T-helper 2 cell (primary cell): ENCODE results near the gene LAMA3.

ENCODE experiments used
- DNase-seq, 5 experiments: peaks; one replicate each; pipeline versions ENCODE4 v3.0.0 to v3.0.0-alpha.2; 2012 to 2022

LAMA3 gene

DNA sequence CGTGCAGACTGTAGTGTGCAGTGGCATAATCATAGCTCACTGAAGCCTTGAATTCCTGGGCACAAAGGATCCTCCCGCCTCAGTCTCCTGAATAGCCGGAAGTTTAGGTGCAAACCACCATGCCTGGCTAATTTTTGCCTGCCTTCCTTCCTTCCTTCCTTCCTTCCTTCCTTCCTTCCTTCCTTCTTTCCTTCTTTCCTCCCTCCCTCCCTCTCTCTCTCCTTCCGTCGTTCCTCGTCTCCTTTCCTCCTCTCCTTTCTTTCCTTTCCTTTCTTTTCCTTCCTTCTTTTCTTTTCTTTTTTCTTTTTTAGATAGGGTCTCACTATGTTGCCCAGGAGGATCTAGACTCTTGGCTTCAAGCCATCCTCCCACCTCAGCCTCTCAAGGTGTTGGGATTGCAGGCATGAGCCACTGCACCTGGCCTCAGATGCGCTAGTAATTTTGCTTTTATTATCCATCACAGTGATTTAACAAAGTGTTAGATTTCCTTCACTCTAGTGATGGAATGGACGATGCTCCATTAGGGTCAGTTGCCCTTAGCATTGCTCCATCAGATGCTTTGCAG lies 20.0 kb upstream of the LAMA3 start:
- DNase-seq: no peak

DNA sequence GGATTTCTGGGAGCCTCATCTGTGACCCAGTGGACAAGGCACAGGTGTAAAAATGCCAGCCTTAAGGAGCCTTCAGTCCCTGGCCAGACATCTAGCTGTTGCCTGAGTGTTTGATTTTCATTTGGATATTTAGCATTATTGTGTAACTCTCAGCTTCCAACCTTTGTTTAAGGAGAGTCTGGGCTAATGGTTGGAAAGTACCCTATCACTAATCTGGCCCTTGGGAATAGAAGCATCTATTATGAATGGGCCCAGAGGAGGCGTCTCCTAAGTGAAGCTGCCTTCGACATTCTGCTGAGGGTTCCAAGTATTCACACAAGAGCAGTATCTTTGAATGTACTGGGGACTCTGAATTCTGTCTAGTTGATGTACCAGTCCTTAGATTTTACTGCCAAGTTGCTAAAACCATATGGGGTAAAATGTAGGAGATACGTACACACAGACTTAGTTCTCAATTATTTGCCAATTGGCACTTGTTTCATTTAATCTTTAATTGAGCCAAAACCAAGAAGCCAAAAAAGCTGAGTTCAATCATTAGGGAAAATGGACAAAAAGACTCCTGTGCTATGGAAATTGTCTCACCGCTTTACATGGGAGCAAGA lies 19.3 kb upstream of the LAMA3 start:
- DNase-seq: no peak

DNA sequence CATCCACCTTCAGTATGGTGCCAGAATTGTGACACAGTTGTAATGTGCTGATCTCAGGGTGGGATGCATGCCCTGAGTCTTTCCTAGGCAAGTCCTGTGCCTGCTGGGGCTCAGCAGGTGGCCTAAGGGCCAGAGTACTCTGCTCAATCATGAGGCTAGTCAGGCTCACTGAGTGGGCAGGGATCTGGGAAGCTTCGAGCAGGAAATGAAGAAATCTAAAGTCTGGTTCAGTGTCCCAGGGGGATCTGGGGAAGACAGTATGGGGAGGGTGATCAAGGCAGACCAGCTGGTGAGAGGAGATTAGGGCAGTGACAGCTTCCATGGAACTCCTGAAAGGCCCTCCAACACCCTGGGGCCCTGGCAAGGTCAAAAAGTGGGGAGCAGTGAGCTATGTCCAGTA lies 17.7 kb upstream of the LAMA3 start:
- no peak for DNase-seq

DNA sequence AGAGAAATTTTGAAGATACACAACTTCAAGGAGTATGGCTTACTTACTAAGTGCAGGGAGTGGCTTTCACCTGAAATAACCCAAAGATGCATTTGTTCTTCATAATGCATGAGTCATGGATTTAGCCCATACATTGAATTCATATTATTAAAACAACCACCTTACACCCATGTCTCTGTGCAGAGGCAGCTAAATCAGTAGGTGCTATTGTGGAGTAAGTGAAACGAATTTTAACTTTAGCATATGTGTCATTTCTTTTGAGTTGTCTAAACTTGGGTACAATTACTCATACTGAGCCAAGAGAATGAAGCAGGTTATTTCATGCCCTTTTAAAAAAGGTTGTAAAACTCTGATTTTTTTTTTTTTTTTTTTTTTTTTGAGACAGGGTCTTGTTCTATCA lies 15.5 kb upstream of the LAMA3 start:
- no peak for DNase-seq

DNA sequence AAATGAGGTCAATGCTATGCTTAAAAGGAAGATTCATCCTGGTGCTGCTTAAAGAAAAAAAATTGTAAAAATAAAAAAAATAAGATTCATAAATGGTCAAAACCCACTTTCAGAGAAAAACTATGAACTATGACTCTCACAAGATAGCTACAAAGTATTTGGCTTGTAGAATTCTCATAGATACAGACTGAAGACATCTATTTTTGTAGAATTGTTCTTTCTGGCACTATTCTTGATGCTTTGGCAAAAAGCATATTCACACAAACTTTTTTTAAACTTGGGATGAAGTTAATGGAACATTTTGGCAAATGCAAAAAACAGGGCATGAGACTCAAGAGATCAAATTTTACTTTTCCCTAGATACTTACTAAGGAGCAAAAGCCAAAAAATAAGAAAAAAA lies 14.0 kb upstream of the LAMA3 start:
- DNase-seq: no peak

DNA sequence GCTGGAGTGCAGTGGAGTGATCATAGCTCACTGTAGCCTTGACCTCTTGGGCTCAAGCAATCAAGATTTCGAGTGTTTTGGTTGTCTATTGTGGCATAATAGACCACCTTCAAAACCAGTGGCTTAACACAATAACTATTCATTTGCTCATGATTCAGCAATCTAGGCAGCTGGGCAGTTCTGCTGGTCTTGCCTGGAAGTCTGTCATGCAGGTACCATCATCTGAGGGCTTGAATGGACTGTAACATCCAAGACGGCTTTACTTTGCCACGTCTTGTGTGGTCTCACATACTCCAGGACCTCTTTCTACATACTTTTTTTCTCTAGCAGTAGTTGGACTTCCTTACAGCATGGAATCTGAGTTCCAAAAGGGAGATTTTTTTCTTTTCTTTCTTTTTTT lies 13.4 kb upstream of the LAMA3 start:
- no peak for DNase-seq

DNA sequence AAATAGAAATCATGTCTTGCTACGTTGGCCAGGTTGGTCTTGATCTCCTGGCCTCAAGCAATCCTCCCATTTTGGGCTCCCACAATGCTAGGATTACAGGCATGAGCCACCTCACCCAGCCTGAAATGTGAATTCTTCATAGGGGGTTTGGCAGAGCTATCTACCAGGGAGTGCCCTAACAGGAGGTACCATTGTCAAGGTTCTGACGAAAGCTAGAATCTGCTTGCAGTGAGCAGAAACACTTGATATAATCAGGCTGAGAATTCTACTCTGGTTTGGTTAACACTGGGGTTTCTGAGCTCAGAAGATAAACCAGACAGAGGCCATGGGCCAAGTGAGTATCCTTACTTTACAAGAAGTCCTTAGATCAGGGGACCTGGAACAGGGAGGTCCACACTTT lies 7.2 kb upstream of the LAMA3 start:
- DNase-seq: no peak

DNA sequence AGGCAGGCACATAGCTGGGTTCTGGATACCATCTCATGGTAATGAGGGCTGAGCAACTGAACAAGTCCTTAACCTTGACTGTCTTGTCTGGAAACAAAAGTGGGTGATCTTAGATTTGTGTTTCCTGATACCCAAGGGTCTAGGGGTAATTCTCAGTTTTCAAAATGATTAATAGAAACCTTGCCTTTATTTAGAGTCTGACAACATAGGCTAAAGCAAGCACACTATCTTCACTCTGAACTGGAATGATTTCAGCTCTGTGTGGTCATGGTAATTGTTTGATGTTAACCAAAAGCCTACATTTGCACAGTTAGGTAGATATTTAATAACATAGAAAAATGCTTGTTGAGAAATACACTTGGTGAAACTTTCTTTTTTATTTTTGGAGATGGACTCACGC lies 6.8 kb upstream of the LAMA3 start:
- DNase-seq: no peak

DNA sequence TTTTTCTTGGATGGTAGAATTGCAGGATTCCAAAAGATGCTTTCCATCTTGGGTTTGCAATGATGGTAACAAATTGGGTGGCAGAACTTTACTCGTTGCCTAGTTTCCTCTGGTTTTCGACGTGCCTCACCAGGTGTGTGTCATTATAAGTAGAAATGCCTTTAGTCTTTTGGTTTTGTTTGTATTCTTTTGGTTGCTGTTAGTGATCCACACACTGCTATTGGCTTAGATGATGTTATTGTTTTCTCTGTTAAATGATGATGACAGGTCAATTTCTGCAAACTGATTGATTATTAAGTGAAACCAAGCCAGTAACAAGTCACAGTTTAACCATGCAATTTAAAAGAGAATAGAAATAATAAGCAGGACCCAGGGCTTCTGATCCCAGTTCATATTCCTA lies 6.1 kb upstream of the LAMA3 start:
- no peak for DNase-seq

DNA sequence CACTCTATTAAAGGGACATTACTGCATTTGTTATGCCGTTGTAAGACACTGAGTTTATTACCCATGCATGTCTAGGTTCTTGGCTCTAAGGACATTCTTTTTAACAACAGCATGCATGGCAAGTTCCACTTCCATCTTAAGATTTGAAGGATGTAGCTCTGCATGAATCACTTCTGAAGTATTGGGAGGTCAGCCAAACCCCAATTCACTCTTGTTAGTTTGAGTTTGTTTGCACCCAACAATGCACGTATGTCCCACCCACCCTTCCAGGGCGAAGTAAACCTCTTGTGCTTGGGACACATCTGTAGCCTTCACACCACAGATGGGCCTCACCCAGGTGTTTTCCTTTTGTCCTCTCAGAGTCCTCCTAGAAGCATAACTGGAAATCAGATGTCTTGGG lies 5.6 kb upstream of the LAMA3 start:
- DNase-seq: no peak

DNA sequence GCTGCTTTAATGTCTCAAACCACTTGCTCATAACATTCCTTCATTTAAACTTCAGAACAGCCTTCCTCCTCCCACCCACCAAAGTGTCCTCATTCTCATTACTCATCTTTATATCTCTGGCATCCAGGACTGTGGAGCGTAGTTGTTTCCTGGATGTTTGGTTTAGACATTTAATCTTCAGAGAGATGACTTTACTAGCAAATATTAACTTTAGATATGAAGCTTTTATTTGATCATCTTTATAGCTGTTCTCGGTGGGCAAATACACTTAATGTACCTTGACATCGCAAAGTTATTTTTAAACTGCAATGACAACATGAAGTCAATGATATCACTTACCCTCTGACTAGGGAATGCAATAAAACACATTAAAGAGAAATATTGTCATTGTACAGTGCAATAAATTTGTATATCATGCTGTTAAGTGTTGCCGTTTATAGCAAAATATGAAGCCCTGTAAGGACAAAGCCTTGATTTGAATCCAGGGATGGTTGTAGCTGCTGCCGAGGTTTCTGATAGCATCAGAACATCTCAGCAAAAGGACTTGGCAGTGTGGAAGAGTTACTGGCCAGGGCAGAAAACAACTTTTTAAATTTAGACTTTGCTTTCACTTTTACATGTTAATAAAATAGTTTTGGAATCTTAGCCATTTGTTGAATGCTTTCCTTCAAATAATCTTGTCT lies 4.6 kb upstream of the LAMA3 start:
- DNase-seq: no peak

DNA sequence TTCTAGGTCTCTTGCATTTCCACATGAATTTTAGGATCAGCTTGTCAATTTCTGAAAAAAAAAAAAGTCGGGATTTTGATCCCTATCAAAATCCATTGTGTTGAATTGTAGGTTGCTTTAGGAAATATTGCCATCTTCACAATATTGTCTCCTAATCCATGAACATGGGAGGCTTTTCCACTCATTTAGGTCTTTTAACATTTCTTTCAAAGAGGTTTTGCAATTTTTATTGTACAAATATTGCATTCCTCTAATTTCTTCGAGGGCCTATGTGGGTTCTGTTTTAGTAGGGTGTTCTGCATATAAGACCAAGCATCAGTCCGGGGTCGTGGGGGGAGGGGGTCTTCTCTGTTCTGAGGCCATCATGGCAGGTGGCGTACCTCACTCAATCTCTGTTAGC lies 725 bp upstream of the LAMA3 start:
- no peak for DNase-seq

DNA sequence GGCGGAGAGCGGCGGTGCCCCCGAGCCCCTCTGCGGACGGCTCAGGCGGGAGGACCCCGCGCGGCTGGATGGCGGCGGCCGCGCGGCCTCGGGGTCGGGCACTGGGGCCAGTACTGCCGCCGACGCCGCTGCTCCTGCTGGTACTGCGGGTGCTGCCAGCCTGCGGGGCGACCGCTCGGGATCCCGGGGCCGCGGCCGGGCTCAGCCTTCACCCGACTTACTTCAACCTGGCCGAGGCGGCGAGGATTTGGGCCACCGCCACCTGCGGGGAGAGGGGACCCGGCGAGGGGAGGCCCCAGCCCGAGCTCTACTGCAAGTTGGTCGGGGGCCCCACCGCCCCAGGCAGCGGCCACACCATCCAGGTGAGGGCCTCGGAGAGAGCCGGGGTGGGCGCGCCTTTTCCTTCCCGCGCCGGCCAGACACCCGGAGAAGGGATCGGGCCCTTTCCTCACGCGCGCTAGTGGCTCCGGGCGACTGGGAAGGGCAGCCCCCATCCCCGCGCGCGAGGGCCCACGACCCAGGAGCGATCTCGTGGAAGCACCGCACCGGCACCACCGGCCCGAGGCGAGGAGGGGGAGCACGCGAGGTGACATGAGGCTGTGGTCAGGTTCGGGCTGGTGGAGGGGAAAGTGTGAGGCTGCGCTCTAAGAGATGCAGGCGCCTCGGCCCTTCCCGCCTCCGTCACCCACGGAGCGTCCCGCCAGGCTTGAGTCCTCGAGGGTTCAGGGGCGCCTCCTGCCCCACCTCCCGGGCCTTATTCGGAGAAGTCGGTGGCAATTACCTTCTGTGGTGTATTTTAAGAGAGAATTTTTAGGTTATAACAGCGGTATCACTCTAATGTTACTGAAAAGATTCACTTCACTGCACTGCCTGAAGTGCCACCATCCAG lies 607 bp downstream of the LAMA3 start:
- peak in 1 of 5 experiments; percentile 6 for DNase-seq

DNA sequence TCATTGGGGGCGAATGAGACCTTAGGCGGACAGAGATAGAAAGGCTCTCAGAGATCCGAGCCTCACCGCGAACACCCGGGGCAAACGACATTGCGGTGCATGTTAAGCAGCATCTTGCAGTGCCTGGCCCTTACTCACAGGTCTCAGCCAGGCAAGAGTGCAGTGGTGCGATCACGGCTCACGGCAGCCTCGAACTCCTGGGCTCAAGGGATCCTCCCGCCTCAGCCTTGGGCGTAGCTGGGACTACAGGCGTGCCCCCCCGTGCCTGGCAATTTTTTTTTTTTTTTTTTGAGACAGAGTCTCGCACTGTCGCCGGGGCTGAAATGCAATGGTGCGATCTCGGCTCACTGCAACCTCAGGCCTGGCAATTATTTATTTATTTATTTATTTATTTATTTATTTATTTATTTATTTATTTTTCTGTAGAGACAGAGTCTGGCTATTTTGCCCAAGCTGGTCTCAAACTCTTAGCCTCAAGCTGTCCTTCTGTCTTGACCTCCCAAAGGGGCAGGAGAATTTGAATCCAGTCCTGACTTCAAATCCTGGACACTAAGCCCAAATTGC lies 1.3 kb downstream of the LAMA3 start:
- DNase-seq: no peak

DNA sequence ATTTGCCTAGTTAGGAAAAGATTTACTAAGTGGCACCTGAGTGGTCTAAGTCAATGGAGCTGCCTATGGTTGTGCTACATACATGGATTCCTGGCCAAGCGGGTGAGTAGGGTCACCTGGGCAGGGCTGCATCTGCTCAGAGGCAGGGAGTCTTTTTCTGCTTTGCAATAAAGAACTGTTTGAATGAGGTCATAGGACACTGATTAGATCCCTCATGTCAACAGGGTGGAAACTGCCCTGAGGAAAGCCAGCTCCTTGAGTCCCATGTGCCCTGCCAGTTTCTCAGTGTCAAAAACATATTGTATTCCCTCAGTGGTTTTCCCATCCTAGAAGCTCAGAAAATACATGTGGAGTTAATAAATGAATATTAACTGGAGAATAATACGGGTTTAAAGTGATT lies 4.6 kb downstream of the LAMA3 start:
- DNase-seq: no peak

DNA sequence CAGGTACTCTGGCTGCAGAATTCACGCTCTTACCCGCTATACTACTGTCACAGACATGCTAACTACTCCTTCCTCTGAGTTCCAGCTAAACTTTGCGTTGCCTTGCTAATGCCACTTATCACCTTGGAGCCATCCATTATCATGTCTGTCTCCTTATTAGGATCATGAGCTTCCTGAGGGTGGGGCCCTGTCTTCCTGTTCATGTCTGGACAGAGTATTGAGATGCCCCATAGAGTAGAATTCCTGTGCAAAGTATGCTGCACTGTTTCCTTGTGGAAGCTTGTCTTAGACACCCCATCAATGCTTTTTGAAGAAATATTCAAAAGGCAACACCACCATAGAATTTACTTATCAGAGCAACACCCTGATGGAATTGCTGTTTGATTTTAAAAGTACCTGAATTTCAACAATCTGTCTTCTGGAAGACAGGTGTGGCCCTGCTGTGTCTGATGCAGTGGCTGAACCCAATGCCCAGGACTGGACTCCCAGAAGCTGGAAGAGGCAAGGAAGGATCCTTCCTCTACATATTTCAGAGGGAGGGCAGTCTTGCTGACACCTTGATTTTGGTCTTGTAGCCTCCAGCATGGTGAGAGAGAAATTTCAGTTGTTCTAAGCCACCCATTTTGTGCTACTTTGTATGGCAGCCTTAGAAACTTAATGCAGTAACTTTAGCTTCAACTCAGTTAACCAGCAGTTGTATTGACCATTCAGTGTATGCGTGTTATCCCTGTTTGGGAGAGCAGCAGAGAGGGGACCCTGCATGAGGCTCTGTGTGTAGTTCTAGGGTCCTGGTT lies 5.6 kb downstream of the LAMA3 start:
- DNase-seq: no peak

DNA sequence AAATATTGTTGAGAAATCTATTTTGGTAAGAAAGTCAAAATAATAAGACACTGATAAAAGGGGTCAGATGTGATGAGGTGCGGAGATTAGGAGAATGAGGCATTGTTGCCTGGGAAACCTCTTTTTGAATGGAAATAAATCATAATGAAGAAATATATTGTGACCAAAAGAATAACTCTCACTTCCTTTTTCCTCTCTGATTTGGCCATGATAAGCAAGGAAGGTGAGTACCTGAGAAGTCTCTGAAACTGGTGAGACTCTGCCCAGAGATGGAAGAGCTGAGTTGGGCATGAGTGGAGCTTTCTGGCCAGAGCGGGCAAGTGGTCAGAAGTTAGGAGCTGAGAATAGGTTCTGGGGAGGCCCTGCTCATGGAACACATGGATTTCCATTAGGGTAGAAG lies 11.8 kb downstream of the LAMA3 start:
- DNase-seq: no peak

DNA sequence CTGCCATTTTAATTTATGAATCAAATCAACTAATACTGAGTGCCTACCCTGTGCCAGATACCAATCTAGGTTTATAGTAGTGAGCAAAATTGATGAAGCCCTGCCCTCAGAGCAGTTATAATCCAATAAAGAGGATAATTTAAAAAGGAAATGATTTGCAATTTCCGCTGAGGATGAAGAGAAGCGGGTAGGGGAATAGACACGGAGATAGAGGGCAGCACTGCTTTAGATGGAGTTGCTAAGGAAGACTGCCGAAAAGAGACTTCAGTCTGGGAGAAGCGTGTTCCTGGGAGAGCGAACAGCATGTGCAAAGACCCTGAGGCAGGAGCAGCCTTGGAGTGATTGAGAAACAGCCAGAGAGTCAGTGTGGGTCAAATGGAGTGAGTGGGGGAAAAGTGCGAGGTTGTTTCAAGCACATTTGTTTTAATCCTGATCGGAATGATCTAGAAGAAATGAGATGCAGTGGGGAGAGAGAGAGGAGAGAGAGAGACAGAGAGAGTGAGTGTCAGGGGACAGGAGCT lies 12.4 kb downstream of the LAMA3 start:
- DNase-seq: no peak

DNA sequence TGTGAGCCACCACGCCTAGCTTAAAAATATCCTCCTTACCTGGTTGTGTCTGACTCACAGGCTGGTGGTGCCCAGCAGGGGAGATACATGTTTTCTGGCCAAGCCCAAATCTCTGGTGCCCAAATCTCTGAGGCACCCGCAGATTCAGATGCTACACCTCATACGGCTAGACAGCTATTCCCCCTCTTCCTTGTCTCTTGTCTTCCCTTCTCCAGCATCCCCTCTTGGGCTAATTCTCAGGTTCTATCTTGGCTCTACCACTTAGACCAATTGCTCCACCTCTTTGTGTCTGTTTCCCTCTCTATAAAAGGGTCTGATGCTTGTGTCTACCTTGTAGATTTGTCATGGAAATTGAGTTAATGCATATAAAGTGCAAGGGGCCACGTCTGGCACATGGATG lies 13.4 kb downstream of the LAMA3 start:
- DNase-seq: no peak

DNA sequence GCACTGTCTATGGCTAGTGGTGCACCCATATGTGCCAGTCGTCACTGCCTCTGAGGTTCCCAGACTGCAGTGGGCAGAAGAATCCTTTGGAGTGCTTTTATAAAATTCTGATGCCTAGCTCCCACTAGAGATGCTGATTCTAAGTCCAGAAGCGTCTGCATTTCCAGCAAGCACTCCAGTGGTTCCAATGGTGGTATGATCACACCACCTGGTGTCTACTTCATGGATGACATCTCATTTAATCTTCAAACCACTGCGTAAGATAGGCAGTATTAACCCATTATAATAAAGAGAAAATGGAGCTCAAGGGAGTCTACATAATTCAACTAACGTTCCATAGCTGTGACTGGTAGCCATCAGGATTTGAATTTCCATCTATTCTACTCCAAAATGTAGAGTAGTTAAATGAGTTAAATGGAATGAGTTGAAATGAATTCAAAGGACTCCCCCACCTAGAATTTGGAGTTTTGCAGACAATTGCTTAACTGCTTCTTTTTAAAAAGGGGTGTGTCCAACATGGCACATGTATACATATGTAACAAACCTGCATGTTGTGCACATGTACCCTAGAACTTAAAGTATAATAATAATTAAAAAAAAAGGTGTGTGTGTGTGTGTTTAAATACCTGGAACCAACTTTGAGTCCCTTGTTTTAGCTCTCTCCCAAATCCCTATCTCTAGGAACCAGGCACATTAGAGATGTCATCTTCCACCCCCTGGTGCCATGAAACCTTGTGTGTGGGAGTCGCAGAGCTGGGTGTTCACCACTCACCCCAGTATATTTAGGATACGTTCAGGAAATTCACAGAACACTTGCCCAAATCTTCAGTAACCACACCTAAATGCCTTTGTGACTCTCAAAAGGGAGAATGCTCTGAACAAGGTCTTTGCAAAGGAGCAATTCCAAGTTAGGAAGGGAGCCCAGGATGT lies 14.1 kb downstream of the LAMA3 start:
- peak in 1 of 5 experiments; percentile 43 for DNase-seq

DNA sequence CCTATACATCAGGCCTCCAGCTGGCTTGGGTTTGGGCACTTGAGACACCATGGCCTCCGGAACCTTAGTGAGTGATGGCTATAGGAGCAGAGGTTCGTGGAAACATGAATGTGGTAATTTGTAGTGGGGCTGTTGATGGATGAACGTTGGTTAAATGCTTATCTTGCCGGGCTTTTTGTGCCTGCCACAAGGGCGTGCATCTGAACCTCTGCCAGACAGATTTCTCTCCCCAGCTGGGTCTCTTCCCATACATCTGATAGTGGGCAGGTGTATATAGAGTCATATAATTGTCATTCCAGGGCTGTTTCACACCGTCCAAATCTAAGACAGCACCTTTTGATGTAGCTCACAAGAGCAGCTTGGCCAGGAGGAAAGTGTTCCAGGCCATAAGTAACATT lies 14.7 kb downstream of the LAMA3 start:
- no peak for DNase-seq
